ENCODE measurements around the gene VTCN1. TPM values are rescaled to one million over a fixed set of nuclear protein-coding genes. Genes with fewer than 3 reads are reported as not detected.

VTCN1 gene
- total and polyA plus RNA-seq, 9 donors, result 0.05 to 17.6 (median 0.83) TPM; not detected in 2

GRCh38 chr1:117178756-117179155 is 32.0 kb downstream of the VTCN1 start:
- DNase-seq, result no peak
- Histone ChIP-seq H3K36me3 (no peaks in the 10 kb centered on the region), H3K4me3 (no peak overlapping the region), H3K27me3 (no peaks in the 10 kb centered on the region), H3K4me1 (ENCODE audit: insufficient read depth) (no peaks in the 10 kb centered on the region), H3K9me3 (no peaks in the 10 kb centered on the region), H3K27ac (no peak overlapping the region)
- TF ChIP-seq POLR2A (IDR thresholded peaks at IDR 0.05) (no peak), EP300 (IDR thresholded peaks at IDR 0.05) (no peak)
- whole genome bisulfite sequencing, 3 donors, result 56 to 62% (median 57%) methylated on average over 5 of the region's 5 CpGs
- intact Hi-C loops (cut with DNase I), result no loop called here

- TF ChIP-seq EP300 (IDR thresholded peaks at IDR 0.05) (no peak), CTCF (IDR thresholded peaks at IDR 0.05) (no peak)
- 42 to 54% (median 47%) methylated on average over 1 of the region's 1 CpG for WGBS, 3 donors
- Histone ChIP-seq H3K27ac (no peak overlapping the region), H3K4me1 (ENCODE audit: insufficient read depth) (no peaks in the 10 kb centered on the region), H3K27me3 (no peaks in the 10 kb centered on the region), H3K36me3 (no peaks in the 10 kb centered on the region), H3K9me3 (no peaks in the 10 kb centered on the region), H3K4me3 (no peak overlapping the region)
- intact Hi-C loops (cut with DNase I), result no loop called here
- no peak for DNase-seq
Observed at GRCh38 chr1:117177376-117177775, 33.4 kb downstream of the VTCN1 start.

- no peaks in the 10 kb centered on the region for H3K27me3 ChIP-seq
- H3K27ac ChIP-seq, result no peak overlapping the region
- WGBS, 3 donors, result 82 to 84% (median 83%) methylated on average over 6 of the region's 6 CpGs
- no peak for TF ChIP-seq EP300 (IDR thresholded peaks at IDR 0.05)
- TF ChIP-seq POLR2A (IDR thresholded peaks at IDR 0.05), result no peak
- no peak for TF ChIP-seq CTCF (IDR thresholded peaks at IDR 0.05)
- DNase-seq, result no peak
- no peaks in the 10 kb centered on the region for H3K36me3 ChIP-seq
- intact Hi-C loops (cut with DNase I), result no loop called here
- no peaks in the 10 kb centered on the region for H3K4me1 ChIP-seq (ENCODE audit: insufficient read depth)
- H3K9me3 ChIP-seq, result no peaks in the 10 kb centered on the region
- no peak overlapping the region for H3K4me3 ChIP-seq
Observed at GRCh38 chr1:117176579-117176978, 34.1 kb downstream of the VTCN1 start.

- Histone ChIP-seq H3K27me3 (no peaks in the 10 kb centered on the region), H3K4me3 (no peak overlapping the region), H3K4me1 (ENCODE audit: insufficient read depth) (no peaks in the 10 kb centered on the region), H3K36me3 (no peaks in the 10 kb centered on the region), H3K27ac (no peak overlapping the region), H3K9me3 (no peaks in the 10 kb centered on the region)
- intact Hi-C loops (cut with DNase I), result no loop called here
- TF ChIP-seq POLR2A (IDR thresholded peaks at IDR 0.05) (no peak), CTCF (IDR thresholded peaks at IDR 0.05) (no peak), EP300 (IDR thresholded peaks at IDR 0.05) (no peak)
- DNase-seq, result no peak
- WGBS, 3 donors, result 89 to 94% (median 90%) methylated on average over 4 of the region's 4 CpGs
Observed at GRCh38 chr1:117174851-117175250, 35.9 kb downstream of the VTCN1 start.

- H3K27me3 ChIP-seq, result no peaks in the 10 kb centered on the region
Observed at GRCh38 chr1:117173691-117174090, 37.0 kb downstream of the VTCN1 start.

More at GRCh38 chr1:117173691-117174090, 37.0 kb downstream of the VTCN1 start:
- no peaks in the 10 kb centered on the region for H3K9me3 ChIP-seq
- H3K36me3 ChIP-seq, result no peaks in the 10 kb centered on the region
- TF ChIP-seq CTCF (IDR thresholded peaks at IDR 0.05) (no peak), EP300 (IDR thresholded peaks at IDR 0.05) (no peak), POLR2A (IDR thresholded peaks at IDR 0.05) (no peak)
- no peaks in the 10 kb centered on the region for H3K4me1 ChIP-seq (ENCODE audit: insufficient read depth)
- intact Hi-C loops (cut with DNase I), result no loop called here
- H3K27ac ChIP-seq, result no peak overlapping the region
- no peak for DNase-seq
- no peak overlapping the region for H3K4me3 ChIP-seq
- WGBS, 3 donors, result 70 to 78% (median 71%) methylated on average over 6 of the region's 6 CpGs

Measured in ovary (tissue), 9 donors.